T-helper 22 cell (primary cell): ENCODE results near the gene NLRP3.
"Not testable (repeated sequence)": the region's sequence is repeated elsewhere in the genome, so short reads cannot be mapped to it uniquely, and the experiment has no call there.

Experiments used
- DNase-seq: peaks from one replicate; pipeline ENCODE4 v3.0.0-alpha.2; 2020; ENCODE audit warnings: low read depth

NLRP3 gene

GRCh38 chr1:247415423-247416361 is at the start of gene NLRP3:
NLRP3 (plus strand) TSS chr1:247416173; CDS start chr1:247418801, 2,628 bp downstream.
- DNase-seq = peak; percentile 21

- not testable (repeated sequence) for DNase-seq
These were observed 49.6 kb upstream of the NLRP3 start for GRCh38 chr1:247366345-247366744.

- DNase-seq = no peak
These were observed 48.9 kb upstream of the NLRP3 start for GRCh38 chr1:247366926-247367645.

GRCh38 chr1:247367786-247368422 is 48.1 kb upstream of the NLRP3 start:
- DNase-seq = no peak

- DNase-seq = no peak
These were observed 47.4 kb upstream of the NLRP3 start for GRCh38 chr1:247368490-247369145.

GRCh38 chr1:247370786-247371732 is 44.9 kb upstream of the NLRP3 start:
- DNase-seq = no peak

GRCh38 chr1:247371801-247372259 is 44.1 kb upstream of the NLRP3 start:
- no peak for DNase-seq

GRCh38 chr1:247373721-247374141 is 42.2 kb upstream of the NLRP3 start:
- DNase-seq = peak; percentile 4

- DNase-seq = not testable (repeated sequence)
These were observed 41.2 kb upstream of the NLRP3 start for GRCh38 chr1:247374651-247375334.

- DNase-seq = no peak
These were observed 40.2 kb upstream of the NLRP3 start for GRCh38 chr1:247375747-247376146.

- no peak for DNase-seq
These were observed 39.3 kb upstream of the NLRP3 start for GRCh38 chr1:247376659-247377058.

- DNase-seq = not testable (repeated sequence)
These were observed 38.3 kb upstream of the NLRP3 start for GRCh38 chr1:247377656-247378055.

GRCh38 chr1:247378334-247379073 is 37.5 kb upstream of the NLRP3 start:
- DNase-seq = no peak

GRCh38 chr1:247385283-247385682 is 30.7 kb upstream of the NLRP3 start:
- DNase-seq = no peak

- no peak for DNase-seq
These were observed 29.8 kb upstream of the NLRP3 start for GRCh38 chr1:247386217-247386616.

- no peak for DNase-seq
These were observed 29.3 kb upstream of the NLRP3 start for GRCh38 chr1:247386687-247387086.

- DNase-seq = no peak
These were observed 28.9 kb upstream of the NLRP3 start for GRCh38 chr1:247387096-247387495.

GRCh38 chr1:247387565-247387964 is 28.4 kb upstream of the NLRP3 start:
- DNase-seq = no peak

GRCh38 chr1:247390116-247390791 is 25.7 kb upstream of the NLRP3 start:
- peak; percentile 53 for DNase-seq
